AG09309 (cell line): ENCODE results near the gene CACNA1H.

Source experiments
- DNase-seq: peaks from one replicate; pipeline ENCODE4 v3.0.0-alpha.2; 2010; ENCODE audit warnings: low read depth
- H3K4me3 ChIP-seq: 2 replicates; pipeline ENCODE4 v1.5.1; 2011; ENCODE audit warnings: mild to moderate bottlenecking, low read depth, low read length, moderate library complexity; ENCODE audit not compliant: control insufficient read depth
- TF ChIP-seq, protein P1 (sequence below): IDR thresholded peaks from 2 replicates; pipeline ENCODE4 v1.5.1; 2011; ENCODE audit warnings: mild to moderate bottlenecking, low read depth, low read length, inconsistent platforms; ENCODE audit not compliant: insufficient read depth, control insufficient read depth; ENCODE audit errors: missing control alignments

Gene CACNA1H

GRCh38 chr16:1204933-1205332, 52.0 kb downstream of the CACNA1H start:
- TF ChIP-seq, protein P1, sequence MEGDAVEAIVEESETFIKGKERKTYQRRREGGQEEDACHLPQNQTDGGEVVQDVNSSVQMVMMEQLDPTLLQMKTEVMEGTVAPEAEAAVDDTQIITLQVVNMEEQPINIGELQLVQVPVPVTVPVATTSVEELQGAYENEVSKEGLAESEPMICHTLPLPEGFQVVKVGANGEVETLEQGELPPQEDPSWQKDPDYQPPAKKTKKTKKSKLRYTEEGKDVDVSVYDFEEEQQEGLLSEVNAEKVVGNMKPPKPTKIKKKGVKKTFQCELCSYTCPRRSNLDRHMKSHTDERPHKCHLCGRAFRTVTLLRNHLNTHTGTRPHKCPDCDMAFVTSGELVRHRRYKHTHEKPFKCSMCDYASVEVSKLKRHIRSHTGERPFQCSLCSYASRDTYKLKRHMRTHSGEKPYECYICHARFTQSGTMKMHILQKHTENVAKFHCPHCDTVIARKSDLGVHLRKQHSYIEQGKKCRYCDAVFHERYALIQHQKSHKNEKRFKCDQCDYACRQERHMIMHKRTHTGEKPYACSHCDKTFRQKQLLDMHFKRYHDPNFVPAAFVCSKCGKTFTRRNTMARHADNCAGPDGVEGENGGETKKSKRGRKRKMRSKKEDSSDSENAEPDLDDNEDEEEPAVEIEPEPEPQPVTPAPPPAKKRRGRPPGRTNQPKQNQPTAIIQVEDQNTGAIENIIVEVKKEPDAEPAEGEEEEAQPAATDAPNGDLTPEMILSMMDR: no peak
- no peak for DNase-seq
- H3K4me3 ChIP-seq: no peak overlapping the region

DNA sequence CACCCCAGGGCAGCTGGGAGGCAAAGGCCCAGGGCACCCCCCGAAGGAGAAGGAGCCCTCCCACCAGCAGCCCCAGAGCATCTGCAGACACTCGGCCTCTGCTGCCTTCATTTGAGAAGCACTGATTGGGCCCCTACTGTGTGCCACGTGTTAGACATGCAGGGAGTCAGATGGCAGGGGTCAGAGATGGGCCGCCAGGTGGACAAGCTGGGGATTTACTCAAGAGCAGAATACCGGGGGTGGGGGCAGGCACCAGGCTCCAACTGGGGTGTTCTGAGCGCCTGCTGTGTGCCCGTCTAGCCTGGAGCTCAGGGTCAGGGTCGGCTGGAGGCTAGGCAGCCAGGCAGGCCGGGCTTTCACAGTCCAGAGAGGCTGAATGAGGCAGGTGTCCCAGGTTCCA, 53.4 kb downstream of the CACNA1H start:
- no peak overlapping the region for H3K4me3 ChIP-seq
- TF ChIP-seq, protein P1: no peak
- DNase-seq: no peak

DNA sequence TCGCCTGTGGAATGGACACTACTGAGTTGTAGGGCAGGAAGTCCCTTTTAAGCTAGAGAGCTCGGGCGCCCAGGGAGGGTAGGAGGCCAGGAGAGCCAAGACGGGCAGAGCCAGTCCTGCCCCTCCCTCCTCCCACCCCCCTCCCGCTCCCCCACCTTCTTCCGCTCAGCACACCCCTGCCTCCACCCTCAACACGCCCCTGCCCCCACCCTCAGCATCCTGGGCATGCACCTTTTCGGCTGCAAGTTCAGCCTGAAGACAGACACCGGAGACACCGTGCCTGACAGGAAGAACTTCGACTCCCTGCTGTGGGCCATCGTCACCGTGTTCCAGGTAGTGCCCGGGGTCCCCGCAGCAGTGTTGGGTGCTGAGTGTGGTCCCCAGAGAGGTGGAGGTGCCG, 53.9 kb downstream of the CACNA1H start:
- TF ChIP-seq, protein P1: no peak
- H3K4me3 ChIP-seq: no peak overlapping the region
- DNase-seq: no peak

DNA sequence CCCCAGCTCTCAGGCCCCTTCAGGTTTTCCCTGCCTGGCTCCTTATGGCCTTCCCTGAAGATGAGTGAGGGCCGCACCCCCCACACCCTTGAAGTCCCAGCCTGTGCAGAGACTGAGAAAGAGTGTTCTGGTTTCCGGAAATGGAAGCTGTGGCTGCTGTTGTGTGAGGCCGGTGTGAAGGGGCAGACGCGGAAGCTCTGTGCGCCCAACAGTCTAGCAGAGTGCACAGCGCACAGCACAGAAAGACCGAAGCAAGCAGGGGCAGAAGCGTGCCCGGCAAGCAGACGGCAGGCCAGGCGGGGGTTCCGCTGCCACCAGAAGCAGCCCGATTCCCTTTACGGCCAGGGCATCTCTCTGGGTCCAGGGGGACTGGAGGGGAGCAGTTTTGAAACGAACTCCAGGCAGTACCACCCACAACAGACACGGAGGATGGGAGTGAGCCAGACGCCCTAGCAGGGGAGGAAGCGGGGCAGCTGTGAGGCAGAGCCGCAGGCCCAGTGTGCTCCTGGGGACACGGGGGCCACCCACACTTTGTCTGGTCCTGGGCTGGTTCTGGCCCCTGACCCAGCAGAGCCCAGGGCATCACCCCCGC, 55.4 kb downstream of the CACNA1H start:
- no peak for DNase-seq

DNA sequence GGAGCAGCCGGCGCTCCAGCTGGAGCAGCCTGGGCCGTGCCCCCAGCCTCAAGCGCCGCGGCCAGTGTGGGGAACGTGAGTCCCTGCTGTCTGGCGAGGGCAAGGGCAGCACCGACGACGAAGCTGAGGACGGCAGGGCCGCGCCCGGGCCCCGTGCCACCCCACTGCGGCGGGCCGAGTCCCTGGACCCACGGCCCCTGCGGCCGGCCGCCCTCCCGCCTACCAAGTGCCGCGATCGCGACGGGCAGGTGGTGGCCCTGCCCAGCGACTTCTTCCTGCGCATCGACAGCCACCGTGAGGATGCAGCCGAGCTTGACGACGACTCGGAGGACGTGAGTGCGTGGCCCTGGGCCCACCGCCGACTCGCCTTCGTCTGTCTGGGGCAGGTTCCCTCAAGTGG, 56.2 kb downstream of the CACNA1H start:
- H3K4me3 ChIP-seq: no peak overlapping the region
- TF ChIP-seq, protein P1: no peak
- DNase-seq: no peak

More for the DNA sequence above, 55.4 kb downstream of the CACNA1H start:
- H3K4me3 ChIP-seq: no peak overlapping the region
- TF ChIP-seq, protein P1: no peak

GRCh38 chr16:1210461-1210860, 57.6 kb downstream of the CACNA1H start:
- DNase-seq: no peak
- TF ChIP-seq, protein P1: no peak
- H3K4me3 ChIP-seq: no peak overlapping the region
